K562 (cell line): Measurements from ENCODE around the gene RUNX1. TPM values are rescaled to one million over a fixed set of nuclear protein-coding genes. Genes with fewer than 3 reads are reported as not detected.

Source experiments
- ATAC-seq: fragments of 200-7000 bp; cut with Tn5 transposase; 3 replicates; pipeline ENCODE4 v1.9.1; 2020; ENCODE audit warnings: moderate library complexity
- BruUV-seq: library from RNA; stranded (reverse); fragments of 400-500 nt; replicated peaks from 2 replicates; lab custom pipeline; 2021; lab: Mats Ljungman, UMichigan
- CTCF ChIA-PET: fragments of 300-600 bp; formaldehyde crosslinking; extraction: SDS; loops from one replicate; lab custom pipeline; 2021; ENCODE audit warnings: low intra/inter-chr PET ratio; lab: Yijun Ruan, JAX
- POLR2A ChIA-PET: fragments of 300-600, 350-650 bp; sonication (Branson Sonifier 250); formaldehyde crosslinking; extraction: SDS; loops from one replicate; lab custom pipeline; 2021; ENCODE audit warnings: antibody characterized with exemption, inconsistent platforms; lab: Yijun Ruan, JAX
- DNase-seq, 4 experiments: peaks; one replicate each; pipeline versions ENCODE4 v3.0.0 to v3.0.0-alpha.2; 2011 to 2018; ENCODE audit warnings: low spot score in 3 of 4, mixed read lengths in 3 of 4; ENCODE audit errors: extremely low read depth in 1 of 4
- FAIRE-seq: peaks from 2 replicates; lab custom pipeline; 2011; peaks lifted over from hg19 to GRCh38; lab: Jason Lieb, UNC
- H2AFZ ChIP-seq: 2 replicates; pipeline ENCODE4 v1.6.0; 2011; ENCODE audit warnings: low read depth, low read length, control low read depth, inconsistent platforms
- H3K27ac ChIP-seq: fragments of 200-600 bp; 3 replicates; pipeline ENCODE4 v1.8.0; 2011; ENCODE audit warnings: low read depth, mild to moderate bottlenecking, control low read depth, inconsistent platforms, low read length, moderate library complexity, mixed read lengths; ENCODE audit errors: extremely low read depth
- H3K27me3 ChIP-seq, 2 experiments: fragments of 300-600 bp in 1 of 2; 2 replicates in 1 of 2; 3 replicates in 1 of 2; pipeline versions ENCODE4 v1.6.0 to v1.8.0; 2011; ENCODE audit warnings: inconsistent platforms in 2 of 2, low read length in 2 of 2, mild to moderate bottlenecking in 1 of 2, mixed read lengths in 1 of 2, moderate library complexity in 1 of 2; ENCODE audit not compliant: control insufficient read depth in 2 of 2, insufficient read depth in 2 of 2
- H3K36me3 ChIP-seq: fragments of 300-600 bp; 3 replicates; pipeline ENCODE4 v1.8.0; 2011; ENCODE audit warnings: mild to moderate bottlenecking, low read length, inconsistent platforms; ENCODE audit not compliant: control insufficient read depth, insufficient read depth
- H3K4me1 ChIP-seq, 2 experiments: fragments of 200-600 bp in 1 of 2; replicated peaks in 1 of 2; 2 replicates in 1 of 2; 3 replicates in 1 of 2; pipeline versions ENCODE4 v1.5.1 to v1.8.0; 2011; ENCODE audit warnings: inconsistent platforms in 2 of 2, low read length in 2 of 2, mild to moderate bottlenecking in 1 of 2, mixed read lengths in 1 of 2, moderate library complexity in 1 of 2; ENCODE audit not compliant: control insufficient read depth in 2 of 2, insufficient read depth in 2 of 2
- H3K4me2 ChIP-seq: 2 replicates; pipeline ENCODE4 v1.6.1; 2011; ENCODE audit warnings: low read length, control low read depth, inconsistent platforms, mixed read lengths; ENCODE audit not compliant: insufficient read depth
- H3K4me3 ChIP-seq: fragments of 200-600 bp; sonication (generic), shearing (Covaris generic); 2 replicates; pipeline ENCODE4 v1.5.1; 2016; ENCODE audit warnings: control low read depth, inconsistent platforms
- H3K79me2 ChIP-seq: fragments of 200-600 bp; 3 replicates; pipeline ENCODE4 v1.8.0; 2011; ENCODE audit warnings: low read length, inconsistent platforms; ENCODE audit not compliant: control insufficient read depth, insufficient read depth
- H3K9ac ChIP-seq, 2 experiments: 2 replicates each; pipeline versions ENCODE4 v1.6.0 to v1.6.1; 2011; ENCODE audit warnings: low read depth in 2 of 2, low read length in 2 of 2, control low read depth in 1 of 2, inconsistent platforms in 1 of 2, mild to moderate bottlenecking in 1 of 2, mixed read lengths in 1 of 2; ENCODE audit not compliant: insufficient read depth in 1 of 2
- H3K9me1 ChIP-seq: one replicate; pipeline ENCODE4 v1.6.0; 2011; ENCODE audit warnings: inconsistent platforms, mild to moderate bottlenecking, low read length, moderate library complexity; ENCODE audit not compliant: control insufficient read depth, insufficient read depth
- H3K9me3 ChIP-seq: replicated peaks from 2 replicates; pipeline ENCODE4 v1.5.1; 2011; ENCODE audit warnings: low read depth, low read length, inconsistent platforms; ENCODE audit not compliant: control insufficient read depth, insufficient read depth
- H4K20me1 ChIP-seq: replicated peaks from 2 replicates; pipeline ENCODE4 v1.6.1; 2011; ENCODE audit warnings: low read length, inconsistent platforms, mixed read lengths; ENCODE audit not compliant: control insufficient read depth, insufficient read depth
- DIDO1 ChIP-seq: fragments of 450-650 bp; IDR thresholded peaks from 2 replicates; pipeline ENCODE4 v1.6.1; 2016; ENCODE audit warnings: low read depth, missing biosample characterization, missing genetic modification characterization
- KLF1 ChIP-seq: fragments of 450-650 bp; IDR thresholded peaks from 2 replicates; pipeline ENCODE4 v1.6.1; 2016; ENCODE audit warnings: missing genetic modification characterization, missing compliant biosample characterization
- POU5F1 ChIP-seq: fragments of 150-350 bp; IDR thresholded peaks from 2 replicates; pipeline ENCODE4 v1.6.1; 2014; ENCODE audit warnings: borderline replicate concordance, low read length, low read depth, mild to moderate bottlenecking; ENCODE audit not compliant: partially characterized antibody
- REST ChIP-seq, 2 experiments: fragments of 450-650 bp; formaldehyde crosslinking in 1 of 2; IDR thresholded peaks; 2 replicates each; pipeline versions ENCODE4 v1.4.0 to v1.6.1; 2014 to 2020; ENCODE audit warnings: mild to moderate bottlenecking in 2 of 2, borderline replicate concordance in 1 of 2, low read depth in 1 of 2
- SMARCA4 ChIP-seq: fragments of 450-650 bp; IDR thresholded peaks from 2 replicates; pipeline ENCODE4 v1.6.1; 2016
- ZNF395 ChIP-seq: fragments of 200-800 bp; sonication (Bioruptor generic); IDR thresholded peaks from 2 replicates; pipeline ENCODE4 v1.6.1; 2017; ENCODE audit warnings: missing genetic modification characterization, missing compliant biosample characterization
- ZNF507 ChIP-seq: conservative IDR thresholded peaks from 2 replicates; pipeline ENCODE4 v1.6.1; 2017; ENCODE audit warnings: missing genetic modification characterization, missing compliant biosample characterization
- ZNF668 ChIP-seq: fragments of 250-450 bp; sonication (Bioruptor Pico); IDR thresholded peaks from 2 replicates; pipeline ENCODE4 v1.8.0; 2022; ENCODE audit warnings: mild to moderate bottlenecking, inconsistent platforms
- WGBS: fragments of 100-300 bp; shearing (Covaris generic); methylation state at CpG from one replicate; pipeline ENCODE4 v1.1.6; 2016; ENCODE audit warnings: low coverage, mixed read lengths; ENCODE audit not compliant: insufficient coverage; ENCODE audit errors: missing lambda C conversion rate; 5-methylcytosine and 5-hydroxymethylcytosine counted together
- in situ Hi-C: fragments of 300-500 bp; cut with MboI; formaldehyde crosslinking; loops from 4 replicates; pipeline ENCODE4 v1.15.0; 2018; ENCODE audit warnings: inconsistent platforms, mixed read lengths
- intact Hi-C: fragments of 100-400 bp; cut with micrococcal nuclease; formaldehyde crosslinking; loops from 2 replicates; pipeline ENCODE4 v1.14.2; 2022
- polyA plus RNA-seq, 8 experiments: library from polyadenylated mRNA; depleted of rRNA in 4 of 8; stranded (reverse) in 5 of 8; unstranded in 3 of 8; fragments of >200 nt; fragmentation: Nextera tagmentation in 2 of 8; fragmentation: Illumina TruSeq in 1 of 8; extraction: Ambion mirVana in 2 of 8; extraction: Trizol in 1 of 8; gene quantifications; 2 replicates each; pipeline versions ENCODE4 v1.2.1 to v1.2.3, GENCODE V29; 2011 to 2014; ENCODE audit warnings: inconsistent platforms in 1 of 8, missing spikeins in 1 of 8
- total RNA-seq, 7 experiments: library from RNA; depleted of rRNA in 6 of 7; stranded (reverse); fragments of >200 nt in 6 of 7; fragmentation: Illumina TruSeq in 2 of 7; extraction: Trizol in 2 of 7; gene quantifications; 2 replicates each; pipeline versions ENCODE4 v1.2.1 to v1.2.3, GENCODE V29; 2011 to 2021; ENCODE audit warnings: low replicate concordance in 1 of 7

Gene RUNX1
- total and polyA plus RNA-seq, 9 of the 15 experiments (the other 6 are each of a cell fraction or from before 2014, with no cell fraction given), result 2.2 to 68.6 (median 17.8) TPM

GRCh38 chr21:35014302-35015041 is 34.6 kb downstream of the RUNX1 start:
- Histone ChIP-seq H3K4me3 (no peak overlapping the region), H3K79me2 (no peaks in the 10 kb centered on the region; the same call in 2 of the 3 replicates), H3K9ac (peak overlapping the region in 1 of 2 experiments; percentile 82; a peak in 2 of 4 replicates), H3K9me3 (no peaks in the 10 kb centered on the region), H3K9me1 (no peaks in the 10 kb centered on the region), H3K4me2 (peak overlapping the region; percentile 37), H3K27ac (no peak overlapping the region), H2AFZ (peak overlapping the region; percentile 44), H3K4me1 (peaks cover 6 to 32% of the 10 kb centered on the region in 2 experiments), H4K20me1 (no peaks in the 10 kb centered on the region), H3K27me3 (no peaks in the 10 kb centered on the region; a peak in 1 of 5 replicates), H3K36me3 (no peaks in the 10 kb centered on the region)
- WGBS, result 25% methylated on average over 11 of the region's 11 CpGs
- BruUV-seq, result no TSS peak
- POLR2A ChIA-PET, result interaction anchor here (1.0 to 2.2 kb wide), 5 partner anchors 8 to 126 kb away, joined by 3 to 14 read pairs (median 11); no protein-coding TSS in a partner anchor
- CTCF ChIA-PET, result no interaction called here
- intact Hi-C loops (no loop called here), in situ Hi-C loops (no loop called here)
- FAIRE-seq, result peak; percentile 63
- peak; percentile 15 for ATAC-seq
- peak in 1 of 4 experiments; percentile 34 for DNase-seq
- TF ChIP-seq KLF1 (tag) (no peak), POU5F1 (no peak), SMARCA4 (peak; percentile 66; the same call in 1 of the 2 replicates), ZNF507 (tag) (no peak), ZNF395 (CRISPR knock-in tag) (no peak), DIDO1 (no peak), ZNF668 (CRISPR knock-in tag) (0 out of 2 replicates have a peak, but pooled peaks have one; percentile 33), REST (IDR thresholded peaks at IDR 0.05; ENCODE audit: borderline replicate concordance) (no peak; the same call in 1 of the 2 replicates), REST (CRISPR knock-in tag; IDR thresholded peaks at IDR 0.05; ENCODE audit: low read depth) (no peak)
